Measurements from ENCODE around the gene ARID1B. TPM values are rescaled to one million over a fixed set of nuclear protein-coding genes. Genes with fewer than 3 reads are reported as not detected.

ARID1B gene
- total RNA-seq, 1 experiment from 2014 or later, result 13.9 TPM

GRCh38 chr6:157194643-157195042 lies 417.5 kb downstream of the ARID1B start:
- H3K9me3 ChIP-seq (replicated peaks), result no peaks in the 10 kb centered on the region; the same call in 1 of the 2 replicates
- no peaks in the 10 kb centered on the region for H3K4me1 ChIP-seq (replicated peaks)
- H3K27me3 ChIP-seq (replicated peaks), result no peaks in the 10 kb centered on the region
- no peak overlapping the region for H3K27ac ChIP-seq
- H3K36me3 ChIP-seq, result peaks cover 34% of the 10 kb centered on the region
- DNase-seq (ENCODE audit: low read depth in 1 of 2, low spot score in 2 of 2), result no peak
- no peak overlapping the region for H3K4me3 ChIP-seq

- DNase-seq (ENCODE audit: low read depth in 1 of 2, low spot score in 2 of 2), result no peak
- Histone ChIP-seq H3K36me3 (peaks cover 33% of the 10 kb centered on the region), H3K4me1 (replicated peaks) (no peaks in the 10 kb centered on the region), H3K27me3 (replicated peaks) (no peaks in the 10 kb centered on the region), H3K4me3 (no peak overlapping the region), H3K9me3 (replicated peaks) (no peaks in the 10 kb centered on the region; the same call in 1 of the 2 replicates), H3K27ac (no peak overlapping the region)
These were observed 419.2 kb downstream of the ARID1B start for GRCh38 chr6:157196391-157196790.

DNA sequence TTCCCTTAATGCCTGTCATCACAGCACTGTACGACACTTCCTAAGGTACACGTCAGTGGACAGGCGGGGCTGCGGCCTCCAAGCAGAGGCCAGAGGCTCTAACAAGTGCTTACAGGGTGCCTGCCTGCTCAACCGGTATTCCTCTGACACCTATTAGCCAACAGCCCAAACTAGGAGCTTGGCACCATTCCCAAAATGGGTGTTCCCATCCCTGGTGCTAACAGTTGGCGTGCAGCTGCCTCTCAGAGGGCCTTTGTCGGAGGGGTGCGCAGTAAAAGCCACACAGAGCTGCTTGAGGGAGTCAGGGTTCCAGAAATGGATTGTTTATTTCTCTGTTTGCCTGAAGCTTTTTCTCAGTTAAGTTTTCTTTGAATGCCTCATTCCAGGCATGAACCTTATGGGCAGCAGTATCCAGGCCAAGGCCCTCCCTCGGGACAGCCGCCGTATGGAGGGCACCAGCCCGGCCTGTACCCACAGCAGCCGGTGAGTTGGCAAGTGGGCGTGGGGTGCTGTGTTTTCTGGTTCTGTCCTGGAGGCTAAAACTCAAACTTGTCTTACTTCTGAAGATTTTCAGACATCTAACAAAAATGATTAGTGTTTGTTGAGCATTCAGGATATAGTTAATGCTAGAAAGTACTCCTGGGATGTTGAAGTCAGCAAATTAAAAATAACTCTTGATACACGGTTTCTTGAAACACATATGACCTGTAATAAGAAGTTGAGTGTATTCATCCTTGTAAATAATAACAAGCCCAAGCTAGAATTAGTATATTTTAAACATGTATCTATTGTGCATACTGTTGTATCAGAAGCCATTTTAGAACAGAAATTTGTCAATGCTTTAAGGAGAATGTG lies 421.5 kb downstream of the ARID1B start:
- Histone ChIP-seq H3K27me3 (replicated peaks) (no peaks in the 10 kb centered on the region), H3K4me1 (replicated peaks) (no peaks in the 10 kb centered on the region), H3K36me3 (peaks cover 42% of the 10 kb centered on the region), H3K9me3 (replicated peaks) (no peaks in the 10 kb centered on the region; the same call in 1 of the 2 replicates), H3K4me3 (no peak overlapping the region), H3K27ac (no peak overlapping the region)
- DNase-seq (ENCODE audit: low read depth in 1 of 2, low spot score in 2 of 2), result no peak

GRCh38 chr6:157200117-157200516 lies 422.9 kb downstream of the ARID1B start:
- H3K4me1 ChIP-seq (replicated peaks), result no peaks in the 10 kb centered on the region
- H3K27ac ChIP-seq, result no peak overlapping the region
- H3K27me3 ChIP-seq (replicated peaks), result no peaks in the 10 kb centered on the region
- H3K4me3 ChIP-seq, result no peak overlapping the region
- DNase-seq (ENCODE audit: low read depth in 1 of 2, low spot score in 2 of 2), result no peak
- no peaks in the 10 kb centered on the region for H3K9me3 ChIP-seq (replicated peaks)
- peaks cover 52% of the 10 kb centered on the region for H3K36me3 ChIP-seq

GRCh38 chr6:157200611-157201010 lies 423.4 kb downstream of the ARID1B start:
- Histone ChIP-seq H3K9me3 (replicated peaks) (no peaks in the 10 kb centered on the region), H3K4me3 (no peak overlapping the region), H3K27me3 (replicated peaks) (no peaks in the 10 kb centered on the region), H3K27ac (no peak overlapping the region), H3K36me3 (peaks cover 52% of the 10 kb centered on the region), H3K4me1 (replicated peaks) (no peaks in the 10 kb centered on the region)
- DNase-seq (ENCODE audit: low read depth in 1 of 2, low spot score in 2 of 2), result no peak

DNA sequence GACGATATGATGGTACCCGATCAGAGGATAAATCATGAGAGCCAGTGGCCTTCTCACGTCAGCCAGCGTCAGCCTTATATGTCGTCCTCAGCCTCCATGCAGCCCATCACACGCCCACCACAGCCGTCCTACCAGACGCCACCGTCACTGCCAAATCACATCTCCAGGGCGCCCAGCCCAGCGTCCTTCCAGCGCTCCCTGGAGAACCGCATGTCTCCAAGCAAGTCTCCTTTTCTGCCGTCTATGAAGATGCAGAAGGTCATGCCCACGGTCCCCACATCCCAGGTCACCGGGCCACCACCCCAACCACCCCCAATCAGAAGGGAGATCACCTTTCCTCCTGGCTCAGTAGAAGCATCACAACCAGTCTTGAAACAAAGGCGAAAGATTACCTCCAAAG lies 423.9 kb downstream of the ARID1B start:
- H3K36me3 ChIP-seq, result peaks cover 52% of the 10 kb centered on the region

GRCh38 chr6:157203312-157203744 lies 426.1 kb downstream of the ARID1B start:
- Histone ChIP-seq H3K4me1 (replicated peaks) (no peaks in the 10 kb centered on the region), H3K9me3 (replicated peaks) (no peaks in the 10 kb centered on the region), H3K27me3 (replicated peaks) (no peaks in the 10 kb centered on the region), H3K27ac (no peak overlapping the region), H3K36me3 (peaks cover 47% of the 10 kb centered on the region), H3K4me3 (no peak overlapping the region)
- DNase-seq (ENCODE audit: low read depth in 1 of 2, low spot score in 2 of 2), result no peak

More for the DNA sequence above, 423.9 kb downstream of the ARID1B start:
- no peak overlapping the region for H3K4me3 ChIP-seq
- H3K9me3 ChIP-seq (replicated peaks), result no peaks in the 10 kb centered on the region
- H3K4me1 ChIP-seq (replicated peaks), result no peaks in the 10 kb centered on the region
- no peaks in the 10 kb centered on the region for H3K27me3 ChIP-seq (replicated peaks)
- no peak for DNase-seq (ENCODE audit: low read depth in 1 of 2, low spot score in 2 of 2)
- H3K27ac ChIP-seq, result no peak overlapping the region

GRCh38 chr6:157203764-157204163 lies 426.6 kb downstream of the ARID1B start:
- no peaks in the 10 kb centered on the region for H3K27me3 ChIP-seq (replicated peaks)
- no peaks in the 10 kb centered on the region for H3K4me1 ChIP-seq (replicated peaks)
- no peak for DNase-seq (ENCODE audit: low read depth in 1 of 2, low spot score in 2 of 2)
- no peak overlapping the region for H3K4me3 ChIP-seq
- H3K27ac ChIP-seq, result no peak overlapping the region
- H3K9me3 ChIP-seq (replicated peaks), result no peaks in the 10 kb centered on the region
- peaks cover 47% of the 10 kb centered on the region for H3K36me3 ChIP-seq

DNA sequence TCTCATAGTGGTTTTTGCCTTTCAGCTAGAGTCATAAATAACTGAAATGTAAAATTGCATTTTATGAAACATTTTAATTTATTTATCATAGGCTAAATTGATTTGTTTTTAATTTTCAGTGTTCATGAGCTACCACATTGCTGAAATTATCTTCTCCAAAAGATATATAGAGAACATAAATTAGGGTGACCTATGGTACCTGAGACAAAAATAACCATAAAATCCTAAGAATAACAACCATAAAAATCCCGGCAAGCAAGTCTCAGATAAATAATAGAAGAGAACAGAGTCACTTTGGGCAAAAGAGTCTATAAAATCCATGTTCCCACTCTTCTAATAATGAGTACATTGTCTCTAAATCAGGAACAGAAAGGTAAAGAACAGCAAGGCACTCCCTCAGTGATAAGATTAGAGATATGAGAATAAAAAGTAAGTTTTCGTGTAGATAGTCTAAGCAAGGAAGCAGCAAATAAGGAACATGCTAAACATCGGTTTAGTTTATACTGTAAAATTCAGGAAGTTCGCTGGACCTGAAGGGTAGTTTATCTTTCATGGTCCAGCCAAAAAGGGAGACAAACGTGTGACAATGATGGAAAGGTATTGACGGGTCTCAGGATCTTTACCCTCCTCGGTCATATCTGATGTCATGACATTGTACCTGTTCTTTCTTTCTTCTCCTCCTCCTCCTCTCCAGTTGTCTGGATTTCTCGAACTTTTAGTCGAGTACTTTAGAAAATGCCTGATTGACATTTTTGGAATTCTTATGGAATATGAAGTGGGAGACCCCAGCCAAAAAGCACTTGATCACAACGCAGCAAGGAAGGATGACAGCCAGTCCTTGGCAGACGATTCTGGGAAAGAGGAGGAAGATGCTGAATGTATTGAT lies 428.5 kb downstream of the ARID1B start:
- DNase-seq (ENCODE audit: low read depth in 1 of 2, low spot score in 2 of 2), result no peak
- Histone ChIP-seq H3K4me3 (no peak overlapping the region), H3K27me3 (replicated peaks) (no peaks in the 10 kb centered on the region)

DNA sequence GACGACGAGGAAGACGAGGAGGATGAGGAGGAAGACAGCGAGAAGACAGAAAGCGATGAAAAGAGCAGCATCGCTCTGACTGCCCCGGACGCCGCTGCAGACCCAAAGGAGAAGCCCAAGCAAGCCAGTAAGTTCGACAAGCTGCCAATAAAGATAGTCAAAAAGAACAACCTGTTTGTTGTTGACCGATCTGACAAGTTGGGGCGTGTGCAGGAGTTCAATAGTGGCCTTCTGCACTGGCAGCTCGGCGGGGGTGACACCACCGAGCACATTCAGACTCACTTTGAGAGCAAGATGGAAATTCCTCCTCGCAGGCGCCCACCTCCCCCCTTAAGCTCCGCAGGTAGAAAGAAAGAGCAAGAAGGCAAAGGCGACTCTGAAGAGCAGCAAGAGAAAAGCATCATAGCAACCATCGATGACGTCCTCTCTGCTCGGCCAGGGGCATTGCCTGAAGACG lies 429.2 kb downstream of the ARID1B start:
- Histone ChIP-seq H3K27ac (no peak overlapping the region), H3K4me3 (no peak overlapping the region), H3K9me3 (replicated peaks) (no peaks in the 10 kb centered on the region), H3K27me3 (replicated peaks) (no peaks in the 10 kb centered on the region), H3K4me1 (replicated peaks) (no peaks in the 10 kb centered on the region), H3K36me3 (peaks cover 35% of the 10 kb centered on the region)
- DNase-seq (ENCODE audit: low read depth in 1 of 2, low spot score in 2 of 2), result no peak

More for the DNA sequence above, 428.5 kb downstream of the ARID1B start:
- no peaks in the 10 kb centered on the region for H3K4me1 ChIP-seq (replicated peaks)
- no peak overlapping the region for H3K27ac ChIP-seq
- H3K9me3 ChIP-seq (replicated peaks), result no peaks in the 10 kb centered on the region
- peaks cover 41% of the 10 kb centered on the region for H3K36me3 ChIP-seq

DNA sequence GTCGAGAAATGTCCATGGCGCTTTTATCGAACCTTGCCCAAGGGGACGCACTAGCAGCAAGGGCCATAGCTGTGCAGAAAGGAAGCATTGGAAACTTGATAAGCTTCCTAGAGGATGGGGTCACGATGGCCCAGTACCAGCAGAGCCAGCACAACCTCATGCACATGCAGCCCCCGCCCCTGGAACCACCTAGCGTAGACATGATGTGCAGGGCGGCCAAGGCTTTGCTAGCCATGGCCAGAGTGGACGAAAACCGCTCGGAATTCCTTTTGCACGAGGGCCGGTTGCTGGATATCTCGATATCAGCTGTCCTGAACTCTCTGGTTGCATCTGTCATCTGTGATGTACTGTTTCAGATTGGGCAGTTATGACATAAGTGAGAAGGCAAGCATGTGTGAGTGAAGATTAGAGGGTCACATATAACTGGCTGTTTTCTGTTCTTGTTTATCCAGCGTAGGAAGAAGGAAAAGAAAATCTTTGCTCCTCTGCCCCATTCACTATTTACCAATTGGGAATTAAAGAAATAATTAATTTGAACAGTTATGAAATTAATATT lies 430.4 kb downstream of the ARID1B start:
- DNase-seq (ENCODE audit: low read depth in 1 of 2, low spot score in 2 of 2), result no peak
- Histone ChIP-seq H3K36me3 (peaks cover 28% of the 10 kb centered on the region), H3K4me1 (replicated peaks) (no peaks in the 10 kb centered on the region), H3K4me3 (no peak overlapping the region), H3K9me3 (replicated peaks) (no peaks in the 10 kb centered on the region), H3K27ac (no peak overlapping the region), H3K27me3 (replicated peaks) (no peaks in the 10 kb centered on the region)

- H3K36me3 ChIP-seq, result peaks cover 14% of the 10 kb centered on the region
- H3K9me3 ChIP-seq (replicated peaks), result no peaks in the 10 kb centered on the region
- H3K27ac ChIP-seq, result no peak overlapping the region
- no peaks in the 10 kb centered on the region for H3K27me3 ChIP-seq (replicated peaks)
- DNase-seq (ENCODE audit: low read depth in 1 of 2, low spot score in 2 of 2), result no peak
- H3K4me3 ChIP-seq, result no peak overlapping the region
- no peaks in the 10 kb centered on the region for H3K4me1 ChIP-seq (replicated peaks)
These were observed 432.8 kb downstream of the ARID1B start for GRCh38 chr6:157209865-157210530.

GRCh38 chr6:157210954-157211353 lies 433.8 kb downstream of the ARID1B start:
- Histone ChIP-seq H3K27ac (no peak overlapping the region), H3K27me3 (replicated peaks) (no peaks in the 10 kb centered on the region)

More at GRCh38 chr6:157210954-157211353, 433.8 kb downstream of the ARID1B start:
- Histone ChIP-seq H3K4me3 (no peak overlapping the region), H3K4me1 (replicated peaks) (no peaks in the 10 kb centered on the region), H3K36me3 (peaks cover 11% of the 10 kb centered on the region), H3K9me3 (replicated peaks) (no peaks in the 10 kb centered on the region)
- no peak for DNase-seq (ENCODE audit: low read depth in 1 of 2, low spot score in 2 of 2)
